Retinal pigment epithelial cell (primary cell): ENCODE measurements around the gene KRT3.
"Not testable (repeated sequence)": the region's sequence is repeated elsewhere in the genome, so short reads cannot be mapped to it uniquely, and the experiment has no call there.

Experiments
- DNase-seq: peaks from one replicate; pipeline ENCODE4 v3.0.0-alpha.2; 2010; ENCODE audit warnings: low read depth
- H3K4me3 ChIP-seq: 2 replicates; pipeline ENCODE4 v1.5.1; 2011; ENCODE audit warnings: mild to moderate bottlenecking, low read length, control low read depth, moderate library complexity
- CTCF ChIP-seq: conservative IDR thresholded peaks from 2 replicates; pipeline ENCODE4 v1.5.1; 2011; ENCODE audit warnings: low read depth, low read length, control low read depth, inconsistent platforms

The KRT3 gene

GRCh38 chr12:52756281-52756960 is 39.5 kb downstream of the KRT3 start:
- no peak overlapping the region for H3K4me3 ChIP-seq
- no peak for DNase-seq
- no peak for TF ChIP-seq CTCF

GRCh38 chr12:52755533-52755932 is 40.4 kb downstream of the KRT3 start:
- TF ChIP-seq CTCF = no peak
- no peak overlapping the region for H3K4me3 ChIP-seq
- DNase-seq = no peak

GRCh38 chr12:52754135-52754534 is 41.8 kb downstream of the KRT3 start:
- H3K4me3 ChIP-seq = no peak overlapping the region
- no peak for TF ChIP-seq CTCF
- no peak for DNase-seq

GRCh38 chr12:52753283-52753682 is 42.6 kb downstream of the KRT3 start:
- no peak overlapping the region for H3K4me3 ChIP-seq
- no peak for TF ChIP-seq CTCF
- DNase-seq = no peak

GRCh38 chr12:52752516-52752915 is 43.4 kb downstream of the KRT3 start:
- TF ChIP-seq CTCF = no peak

GRCh38 chr12:52751795-52752194 is 44.1 kb downstream of the KRT3 start:
- DNase-seq = no peak
- no peak for TF ChIP-seq CTCF
- H3K4me3 ChIP-seq = no peak overlapping the region

More at GRCh38 chr12:52752516-52752915, 43.4 kb downstream of the KRT3 start:
- no peak for DNase-seq
- H3K4me3 ChIP-seq = no peak overlapping the region

GRCh38 chr12:52750532-52750931 is 45.4 kb downstream of the KRT3 start:
- not testable (repeated sequence) for DNase-seq, H3K4me3 ChIP-seq

GRCh38 chr12:52749827-52750226 is 46.1 kb downstream of the KRT3 start:
- no peak overlapping the region for H3K4me3 ChIP-seq
- TF ChIP-seq CTCF = no peak
- no peak for DNase-seq
